ENCODE measurements around the gene PLEKHM1. TPM values are rescaled to one million over a fixed set of nuclear protein-coding genes. Genes with fewer than 3 reads are reported as not detected.
"Not testable (repeated sequence)": the region's sequence is repeated elsewhere in the genome, so short reads cannot be mapped to it uniquely, and the experiment has no call there.

Gene PLEKHM1
- 23.1 TPM for total RNA-seq (ENCODE audit: insufficient read depth, low replicate concordance)

DNA sequence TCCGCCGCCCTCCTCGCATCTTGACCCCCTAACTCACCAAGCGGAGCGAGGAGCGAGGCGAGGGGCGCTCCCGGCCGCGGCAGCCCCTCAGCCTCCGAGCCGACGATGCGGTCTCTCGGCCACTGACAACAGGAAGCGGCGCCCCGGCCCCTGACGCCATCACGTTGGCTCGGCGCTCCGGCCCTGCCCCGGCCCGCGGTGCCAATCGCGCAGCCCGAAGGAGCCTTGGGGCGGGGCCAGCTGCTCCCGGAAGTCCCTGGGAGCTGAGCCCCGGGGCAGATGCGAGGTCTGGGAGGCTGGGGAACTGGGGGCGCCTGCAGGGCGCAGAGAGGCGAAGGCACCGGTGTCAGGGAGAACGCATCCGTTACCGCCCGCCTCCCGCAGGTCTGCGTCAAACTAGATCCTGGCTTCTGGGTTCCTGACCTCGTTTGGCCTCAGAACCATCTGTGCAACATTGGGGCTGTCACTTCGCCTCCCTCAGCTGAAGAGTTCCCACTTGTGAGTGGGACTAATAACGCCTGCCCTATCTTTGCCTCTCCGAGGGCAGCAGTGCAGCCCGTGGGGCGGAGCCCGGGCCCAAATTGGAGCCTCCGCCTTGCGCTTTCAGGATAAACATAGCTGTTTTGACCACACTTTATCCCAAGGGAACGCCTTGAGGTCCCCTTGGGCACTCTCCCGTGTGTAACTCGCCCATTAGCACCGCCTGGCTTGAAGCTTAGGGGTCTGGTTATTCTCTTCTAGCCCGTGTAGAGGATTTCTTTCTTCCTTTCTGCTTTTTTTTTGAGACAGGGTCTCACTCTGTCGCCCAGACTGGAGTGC lies at the start of gene PLEKHM1:
PLEKHM1 (minus strand) TSS at position 107 of the 819 bp plus-strand sequence. CDS start 8,237 bp downstream, outside the sequence.
- peak; percentile 80 for DNase-seq (ENCODE audit: low spot score)

DNA sequence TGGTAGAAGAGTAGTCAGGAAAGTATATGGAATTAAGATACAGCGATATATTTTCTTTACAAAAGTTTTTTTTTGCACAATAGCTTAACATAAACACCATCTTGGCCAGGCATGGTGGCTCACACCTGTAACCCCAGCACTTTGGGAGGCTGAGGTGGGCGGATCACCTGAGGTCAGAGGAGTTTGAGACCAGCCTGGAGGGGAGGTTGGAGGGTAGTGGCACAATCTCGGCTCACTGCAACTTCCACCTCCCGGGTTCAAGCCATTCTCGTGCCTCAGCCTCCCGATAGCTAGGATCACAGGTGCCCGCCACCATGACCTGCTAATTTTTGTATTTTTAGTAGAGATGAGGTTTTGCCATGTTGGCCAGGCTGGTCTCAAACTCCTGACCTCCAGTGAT lies 47.6 kb upstream of the PLEKHM1 start:
- not testable (repeated sequence) for DNase-seq (ENCODE audit: low spot score)

DNA sequence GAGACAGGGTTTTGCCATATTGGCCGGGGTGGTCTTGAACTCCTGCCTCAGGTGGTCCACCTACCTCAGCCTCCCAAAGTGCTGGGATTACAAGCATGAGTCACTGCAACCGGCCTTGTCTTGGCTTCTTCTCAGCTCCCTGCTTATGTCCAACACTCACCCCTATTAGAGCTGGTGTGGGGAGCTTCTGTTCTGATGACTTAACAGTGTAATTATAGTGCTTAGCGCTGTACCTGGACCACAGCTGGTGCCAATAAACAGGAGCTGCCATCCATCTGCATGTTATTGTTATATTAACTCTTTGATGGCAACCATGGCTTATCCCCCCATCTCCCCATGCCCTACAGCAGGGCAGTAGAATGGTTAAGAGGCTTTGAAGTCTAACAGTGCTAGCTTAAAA lies 15.6 kb upstream of the PLEKHM1 start:
- DNase-seq (ENCODE audit: low spot score) = not testable (repeated sequence)

DNA sequence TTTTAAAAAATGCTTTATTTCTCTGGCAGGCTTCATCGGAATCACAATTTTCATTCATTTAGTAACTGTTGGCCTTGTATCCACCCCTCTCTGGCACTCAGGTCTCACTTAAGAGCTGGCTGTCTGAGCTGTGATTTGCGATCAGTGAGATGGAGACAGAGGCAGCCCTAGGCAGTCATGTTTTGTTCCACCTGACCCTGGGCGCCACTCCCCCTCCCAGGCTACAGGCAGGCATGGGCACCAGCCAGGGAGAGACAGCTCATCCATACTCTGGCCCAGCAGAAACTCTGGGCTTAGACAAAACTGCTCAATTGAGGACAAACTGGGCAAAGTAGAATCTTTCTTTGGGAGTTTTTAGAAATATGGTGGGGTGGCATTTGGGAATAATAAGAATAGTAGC lies 14.7 kb upstream of the PLEKHM1 start:
- not testable (repeated sequence) for DNase-seq (ENCODE audit: low spot score)

DNA sequence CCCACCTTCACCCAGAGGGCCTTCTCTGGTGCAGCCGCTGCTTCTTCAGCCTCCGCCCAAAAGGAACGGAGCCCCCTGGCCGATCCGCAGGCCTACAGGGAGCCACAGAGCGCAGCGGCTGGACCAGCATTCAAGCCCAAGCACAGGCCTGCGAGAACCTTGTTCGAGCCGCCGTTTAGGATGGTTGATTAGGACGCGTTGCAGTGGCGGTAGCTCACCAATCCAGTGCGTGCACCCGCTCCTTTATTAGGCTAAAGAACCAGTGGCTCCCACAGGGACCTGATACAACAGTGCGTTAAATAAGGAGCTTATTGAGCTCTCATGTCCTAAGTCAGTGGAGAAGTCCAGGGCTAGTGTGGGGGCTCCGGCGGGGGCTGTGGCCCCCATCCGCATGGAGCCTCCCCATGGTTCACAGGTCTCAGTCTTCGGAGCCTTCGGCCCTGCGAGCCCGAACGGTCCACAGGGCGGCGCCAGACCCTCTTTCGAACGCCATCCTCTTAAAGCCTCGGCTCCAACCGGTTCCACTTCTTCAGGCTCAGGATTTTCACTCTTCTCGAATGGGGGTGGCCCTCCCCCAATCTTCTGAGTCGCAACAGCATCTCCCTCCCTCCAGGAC lies 10.7 kb upstream of the PLEKHM1 start:
- not testable (repeated sequence) for DNase-seq (ENCODE audit: low spot score)

DNA sequence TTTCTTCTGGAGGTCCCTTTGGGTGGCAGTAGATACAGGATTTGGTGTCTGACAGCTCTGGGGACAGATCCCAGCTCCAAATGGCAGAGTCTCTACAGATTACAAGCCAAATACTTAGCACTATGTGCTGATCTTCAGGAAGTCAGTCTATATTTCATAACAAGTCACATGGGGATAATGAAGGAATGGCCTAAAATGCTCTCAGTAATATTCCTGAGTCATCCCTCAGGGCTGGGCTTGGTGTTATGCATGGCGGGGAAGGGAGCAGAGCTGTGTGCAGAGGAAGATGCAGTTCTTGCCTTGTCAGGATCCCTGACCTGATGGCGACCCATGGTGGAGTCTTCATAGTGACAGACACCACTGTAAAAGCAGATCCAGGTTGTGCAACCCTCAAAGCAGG lies 10.0 kb upstream of the PLEKHM1 start:
- not testable (repeated sequence) for DNase-seq (ENCODE audit: low spot score)

DNA sequence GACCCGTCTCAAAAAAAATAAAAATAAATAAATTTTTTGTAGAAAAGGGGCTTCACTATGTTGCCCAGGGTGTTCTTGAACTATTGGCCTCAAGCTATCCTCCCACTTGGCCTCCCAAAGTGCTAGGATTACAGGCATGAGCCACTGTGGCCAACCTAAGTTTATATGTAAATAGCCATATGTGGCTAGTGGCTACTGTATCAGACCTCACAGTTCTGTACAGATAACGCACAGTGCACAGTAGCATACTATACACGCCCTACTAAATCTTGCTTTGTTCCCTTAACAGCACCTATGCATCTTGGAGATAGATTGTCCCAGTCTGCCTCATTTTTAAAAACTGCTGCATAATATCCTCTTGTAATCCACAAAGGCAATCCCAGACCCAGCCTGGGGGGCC lies 8.7 kb upstream of the PLEKHM1 start:
- DNase-seq (ENCODE audit: low spot score) = not testable (repeated sequence)

GRCh38 chr17:45498377-45498776 lies 7.9 kb upstream of the PLEKHM1 start:
- DNase-seq (ENCODE audit: low spot score) = not testable (repeated sequence)

- DNase-seq (ENCODE audit: low spot score) = not testable (repeated sequence)
Measured at GRCh38 chr17:45497449-45497848, 6.9 kb upstream of the PLEKHM1 start.

GRCh38 chr17:45496507-45496906 lies 6.0 kb upstream of the PLEKHM1 start:
- DNase-seq (ENCODE audit: low spot score) = not testable (repeated sequence)

- not testable (repeated sequence) for DNase-seq (ENCODE audit: low spot score)
Measured at GRCh38 chr17:45494556-45494955, 4.0 kb upstream of the PLEKHM1 start.

- DNase-seq (ENCODE audit: low spot score) = not testable (repeated sequence)
Measured at GRCh38 chr17:45492156-45492555, 1.6 kb upstream of the PLEKHM1 start.

DNA sequence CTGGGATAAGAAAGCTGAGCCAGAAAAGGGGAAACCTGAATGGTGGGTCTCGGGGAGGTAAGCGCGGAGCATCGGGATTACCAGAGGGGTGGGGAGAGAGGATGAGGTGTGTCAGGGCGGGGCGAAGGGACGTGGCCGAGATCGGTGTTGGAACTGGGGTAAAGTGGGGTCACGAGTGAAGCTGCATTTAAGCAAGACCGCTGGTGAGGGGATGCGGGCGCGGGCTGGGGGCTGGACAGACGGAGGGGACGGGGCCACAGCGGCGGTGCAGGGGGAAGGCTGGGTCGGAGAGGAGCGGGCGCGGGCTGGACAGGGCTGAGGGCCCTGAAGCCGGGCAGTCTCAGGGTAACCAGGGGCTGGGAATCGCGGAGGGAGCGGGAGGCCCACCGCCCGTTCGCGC lies 323 bp downstream of the PLEKHM1 start:
- not testable (repeated sequence) for DNase-seq (ENCODE audit: low spot score)

DNA sequence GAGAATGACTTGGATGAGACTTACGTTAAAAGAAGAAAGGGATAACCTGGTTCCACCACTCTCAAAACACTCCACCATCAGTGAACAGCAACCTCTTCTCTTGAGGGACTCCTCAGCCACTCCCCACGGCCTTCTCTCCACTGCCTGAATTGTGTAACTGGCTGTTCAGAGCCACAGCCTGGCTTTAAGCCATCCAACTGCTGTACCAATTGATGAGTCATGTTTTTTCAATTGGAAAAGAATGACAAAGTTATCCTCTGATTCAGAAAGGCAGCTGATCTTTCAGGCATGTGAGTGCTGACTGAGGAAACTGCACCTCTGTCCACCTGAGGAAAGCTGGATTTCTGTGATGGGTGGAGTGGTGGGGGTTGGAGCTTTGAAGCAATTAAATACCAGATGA lies 2.8 kb downstream of the PLEKHM1 start:
- DNase-seq (ENCODE audit: low spot score) = peak; percentile 66

GRCh38 chr17:45483591-45484216 lies 6.8 kb downstream of the PLEKHM1 start:
- DNase-seq (ENCODE audit: low spot score) = not testable (repeated sequence)

DNA sequence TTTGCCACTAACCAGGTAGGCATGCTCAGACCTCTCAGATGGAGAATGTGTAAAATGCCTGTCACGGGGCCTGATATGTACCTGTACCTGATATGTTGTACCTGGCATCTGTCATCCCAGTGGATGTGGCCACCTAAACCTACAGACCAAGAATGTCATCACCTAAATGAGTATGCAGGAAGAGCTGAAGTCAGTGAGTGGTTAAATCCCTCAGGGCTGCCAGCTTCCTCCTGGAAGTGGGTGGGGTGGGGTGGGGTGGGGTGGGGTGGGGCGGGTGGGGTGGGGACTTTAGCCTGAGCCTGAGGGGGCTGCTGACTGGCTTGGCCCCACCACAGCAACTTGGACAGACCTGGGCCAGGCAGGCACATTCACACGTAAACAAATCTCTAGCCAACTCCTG lies 7.3 kb downstream of the PLEKHM1 start:
- DNase-seq (ENCODE audit: low spot score) = not testable (repeated sequence)

- DNase-seq (ENCODE audit: low spot score) = not testable (repeated sequence)
Measured at GRCh38 chr17:45482317-45482716, 8.2 kb downstream of the PLEKHM1 start.

- not testable (repeated sequence) for DNase-seq (ENCODE audit: low spot score)
Measured at GRCh38 chr17:45475436-45475835, 15.1 kb downstream of the PLEKHM1 start.

DNA sequence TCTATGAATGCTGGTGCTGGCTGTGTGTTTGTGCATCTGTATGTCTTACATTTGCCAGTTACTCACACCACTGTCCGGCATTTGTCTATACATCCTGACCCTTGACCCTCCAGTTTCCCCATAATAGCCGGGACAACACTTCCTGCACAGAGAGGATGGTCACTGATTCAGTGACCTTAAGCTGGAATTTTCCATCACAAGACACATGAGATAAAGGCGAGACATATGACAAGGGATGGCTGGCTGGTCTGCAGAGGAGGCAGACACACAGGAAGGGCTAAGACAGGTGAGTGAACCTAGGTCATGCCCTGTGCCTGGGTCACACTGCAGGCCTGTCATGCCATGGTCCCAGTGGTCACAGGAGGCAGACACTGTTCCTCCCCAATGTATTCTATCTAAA lies 18.3 kb downstream of the PLEKHM1 start:
- DNase-seq (ENCODE audit: low spot score) = not testable (repeated sequence)

- not testable (repeated sequence) for DNase-seq (ENCODE audit: low spot score)
Measured at GRCh38 chr17:45469204-45469563, 21.3 kb downstream of the PLEKHM1 start.

GRCh38 chr17:45468293-45469203 lies 22.0 kb downstream of the PLEKHM1 start:
- DNase-seq (ENCODE audit: low spot score) = not testable (repeated sequence)
